GM12801 (cell line): ENCODE measurements around the gene GRK5.

ENCODE experiments used
- CTCF ChIP-seq: IDR thresholded peaks from one replicate; pipeline ENCODE4 v1.5.1; 2011; ENCODE audit warnings: control low read depth; ENCODE audit not compliant: insufficient read length; ENCODE audit errors: extremely low read depth

GRK5 gene

GRCh38 chr10:119443970-119444660 is 236.7 kb downstream of the GRK5 start:
- TF ChIP-seq CTCF: no peak

GRCh38 chr10:119444866-119445265 is 237.5 kb downstream of the GRK5 start:
- no peak for TF ChIP-seq CTCF

- peak; percentile 31 for TF ChIP-seq CTCF
Observed at GRCh38 chr10:119445311-119445934, 238.1 kb downstream of the GRK5 start.

- no peak for TF ChIP-seq CTCF
Observed at GRCh38 chr10:119445935-119446317, 238.6 kb downstream of the GRK5 start.

- TF ChIP-seq CTCF: no peak
Observed at GRCh38 chr10:119446441-119447277, 239.3 kb downstream of the GRK5 start.

- TF ChIP-seq CTCF: no peak
Observed at GRCh38 chr10:119447421-119447820, 240.1 kb downstream of the GRK5 start.

GRCh38 chr10:119447823-119448546 is 240.6 kb downstream of the GRK5 start:
- no peak for TF ChIP-seq CTCF
